D341Med (cell line): ENCODE measurements around the gene CROCC2.
A peak's percentile ranks its signal among the peaks of the same experiment; 100 is the strongest.

Experiments
- DNase-seq: peaks from one replicate; pipeline ENCODE4 v3.0.0; 2012; ENCODE audit warnings: low spot score

Gene CROCC2

GRCh38 chr2:240956171-240956934, 50.2 kb downstream of the CROCC2 start:
- no peak for DNase-seq

- no peak for DNase-seq
Measured at GRCh38 chr2:240956935-240957655, 51.0 kb downstream of the CROCC2 start.

GRCh38 chr2:240957656-240958365, 51.7 kb downstream of the CROCC2 start:
- DNase-seq: peak; percentile 46

GRCh38 chr2:240958366-240959213, 52.5 kb downstream of the CROCC2 start:
- DNase-seq: no peak

- no peak for DNase-seq
Measured at GRCh38 chr2:240959214-240959940, 53.2 kb downstream of the CROCC2 start.

- DNase-seq: no peak
Measured at GRCh38 chr2:240959941-240960308, 53.8 kb downstream of the CROCC2 start.

- no peak for DNase-seq
Measured at GRCh38 chr2:240960309-240960970, 54.3 kb downstream of the CROCC2 start.

- no peak for DNase-seq
Measured at GRCh38 chr2:240960971-240961876, 55.1 kb downstream of the CROCC2 start.

- DNase-seq: no peak
Measured at GRCh38 chr2:240961910-240962299, 55.8 kb downstream of the CROCC2 start.

GRCh38 chr2:240962300-240963064, 56.3 kb downstream of the CROCC2 start:
- DNase-seq: peak; percentile 22

- DNase-seq: no peak
Measured at GRCh38 chr2:240963065-240963867, 57.1 kb downstream of the CROCC2 start.

- DNase-seq: no peak
Measured at GRCh38 chr2:240963868-240964703, 58.0 kb downstream of the CROCC2 start.

GRCh38 chr2:240964704-240965295, 58.7 kb downstream of the CROCC2 start:
- DNase-seq: no peak

- no peak for DNase-seq
Measured at GRCh38 chr2:240965296-240965904, 59.3 kb downstream of the CROCC2 start.

GRCh38 chr2:240965905-240966456, 59.8 kb downstream of the CROCC2 start:
- no peak for DNase-seq

- DNase-seq: no peak
Measured at GRCh38 chr2:240966457-240966905, 60.3 kb downstream of the CROCC2 start.
